Neural progenitor cell (in vitro differentiated cells): ENCODE results near the gene FIBCD1. TPM values are rescaled to one million over a fixed set of nuclear protein-coding genes. Genes with fewer than 3 reads are reported as not detected.

ENCODE experiments used
- DNase-seq: peaks from one replicate; pipeline ENCODE4 v3.0.0-alpha.2; 2016; ENCODE audit warnings: low spot score
- H2AFZ ChIP-seq: fragments of 200-600 bp; sonication (generic); replicated peaks from 2 replicates; pipeline ENCODE4 v1.6.1; 2016; ENCODE audit warnings: antibody characterized with exemption
- H3F3A ChIP-seq: fragments of 200-600 bp; sonication (generic); 2 replicates; pipeline ENCODE4 v1.6.1; 2016; ENCODE audit warnings: antibody characterized with exemption, low read depth
- H3K27ac ChIP-seq: fragments of 200-600 bp; sonication (generic); 2 replicates; pipeline ENCODE4 v1.5.1; 2016; ENCODE audit warnings: mild to moderate bottlenecking
- H3K27me3 ChIP-seq: fragments of 200-600 bp; sonication (generic); 2 replicates; pipeline ENCODE4 v1.6.1; 2016; ENCODE audit warnings: mild to moderate bottlenecking, moderate library complexity
- H3K36me3 ChIP-seq: fragments of 200-600 bp; sonication (generic); 2 replicates; pipeline ENCODE4 v1.5.1; 2016
- H3K4me1 ChIP-seq: fragments of 200-600 bp; sonication (generic); 2 replicates; pipeline ENCODE4 v1.6.1; 2016; ENCODE audit warnings: mixed run types
- H3K4me2 ChIP-seq: fragments of 200-600 bp; sonication (generic); 2 replicates; pipeline ENCODE4 v1.6.1; 2016
- H3K4me3 ChIP-seq: fragments of 200-600 bp; sonication (generic); 2 replicates; pipeline ENCODE4 v1.5.1; 2016
- H3K79me2 ChIP-seq: fragments of 200-600 bp; sonication (generic); 2 replicates; pipeline ENCODE4 v1.6.1; 2016; ENCODE audit warnings: low read depth
- H3K9ac ChIP-seq: fragments of 200-600 bp; sonication (generic); 2 replicates; pipeline ENCODE4 v1.6.1; 2016
- H3K9me3 ChIP-seq: fragments of 200-600 bp; sonication (generic); 2 replicates; pipeline ENCODE4 v1.5.1; 2016; ENCODE audit warnings: low read depth
- H4K20me1 ChIP-seq: fragments of 200-600 bp; sonication (generic); 2 replicates; pipeline ENCODE4 v1.6.1; 2016; ENCODE audit warnings: low read depth
- H3K27ac Mint-ChIP-seq: 3 replicates; pipeline ENCODE4 v1.8.0; 2021; ENCODE audit warnings: mixed read lengths
- H3K27me3 Mint-ChIP-seq: 2 replicates; pipeline ENCODE4 v1.8.0; 2022; ENCODE audit warnings: low read depth, mild to moderate bottlenecking, inconsistent platforms, moderate library complexity, mixed read lengths; ENCODE audit not compliant: insufficient read depth
- H3K36me3 Mint-ChIP-seq: 3 replicates; pipeline ENCODE4 v1.8.0; 2021; ENCODE audit warnings: mixed read lengths
- H3K4me1 Mint-ChIP-seq: 3 replicates; pipeline ENCODE4 v1.8.0; 2021; ENCODE audit warnings: mixed read lengths
- H3K4me3 Mint-ChIP-seq: 3 replicates; pipeline ENCODE4 v1.8.0; 2021; ENCODE audit warnings: mild to moderate bottlenecking, moderate library complexity, mixed read lengths
- H3K9me3 Mint-ChIP-seq: 3 replicates; pipeline ENCODE4 v1.8.0; 2020; ENCODE audit warnings: mixed read lengths
- EZH2 ChIP-seq: fragments of 200-600 bp; sonication (generic); IDR thresholded peaks from 2 replicates; pipeline ENCODE4 v1.6.1; 2017; ENCODE audit warnings: antibody characterized with exemption, mild to moderate bottlenecking, moderate library complexity
- EZH2phosphoT487 ChIP-seq: fragments of 200-600 bp; sonication (generic); IDR thresholded peaks from 2 replicates; pipeline ENCODE4 v1.6.1; 2017; ENCODE audit warnings: antibody characterized with exemption
- total RNA-seq: library from RNA; depleted of rRNA; stranded (reverse); fragments of >200 nt; gene quantifications from 2 replicates; pipeline ENCODE4 v1.2.3, GENCODE V29; 2015; ENCODE audit warnings: low replicate concordance
- TF ChIP-seq, protein P1 (sequence below): fragments of 200-600 bp; sonication (generic); IDR thresholded peaks from 2 replicates; pipeline ENCODE4 v1.5.1; 2017; ENCODE audit warnings: antibody characterized with exemption, mild to moderate bottlenecking

The FIBCD1 gene
- total RNA-seq, 1 donor from 2014 or later, result 1.8 TPM

DNA sequence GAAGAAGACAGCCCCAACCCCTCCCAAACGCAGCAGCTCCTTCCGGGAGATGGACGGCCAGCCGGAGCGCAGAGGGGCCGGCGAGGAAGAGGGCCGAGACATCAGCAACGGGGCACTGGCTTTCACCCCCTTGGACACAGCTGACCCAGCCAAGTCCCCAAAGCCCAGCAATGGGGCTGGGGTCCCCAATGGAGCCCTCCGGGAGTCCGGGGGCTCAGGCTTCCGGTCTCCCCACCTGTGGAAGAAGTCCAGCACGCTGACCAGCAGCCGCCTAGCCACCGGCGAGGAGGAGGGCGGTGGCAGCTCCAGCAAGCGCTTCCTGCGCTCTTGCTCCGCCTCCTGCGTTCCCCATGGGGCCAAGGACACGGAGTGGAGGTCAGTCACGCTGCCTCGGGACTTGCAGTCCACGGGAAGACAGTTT is 54.9 kb downstream of the FIBCD1 start:
- Histone ChIP-seq H3K27me3 (no peaks in the 10 kb centered on the region), H3K4me3 (no peak overlapping the region), H3K79me2 (no peaks in the 10 kb centered on the region), H2AFZ (no peak overlapping the region), H3K4me2 (no peak overlapping the region), H3K4me1 (no peaks in the 10 kb centered on the region), H3K9me3 (no peaks in the 10 kb centered on the region), H3F3A (peaks cover 4% of the 10 kb centered on the region), H3K9ac (no peak overlapping the region), H3K36me3 (peaks cover 4% of the 10 kb centered on the region), H4K20me1 (peaks cover 42% of the 10 kb centered on the region), H3K27ac (no peak overlapping the region)
- Mint-ChIP-seq H3K36me3 (peaks cover 35% of the 10 kb centered on the region), H3K27me3 (peaks cover 2% of the 10 kb centered on the region), H3K4me3 (no peak overlapping the region), H3K4me1 (no peaks in the 10 kb centered on the region), H3K27ac (no peak overlapping the region), H3K9me3 (no peaks in the 10 kb centered on the region)
- DNase-seq, result no peak
- TF ChIP-seq, protein P1, sequence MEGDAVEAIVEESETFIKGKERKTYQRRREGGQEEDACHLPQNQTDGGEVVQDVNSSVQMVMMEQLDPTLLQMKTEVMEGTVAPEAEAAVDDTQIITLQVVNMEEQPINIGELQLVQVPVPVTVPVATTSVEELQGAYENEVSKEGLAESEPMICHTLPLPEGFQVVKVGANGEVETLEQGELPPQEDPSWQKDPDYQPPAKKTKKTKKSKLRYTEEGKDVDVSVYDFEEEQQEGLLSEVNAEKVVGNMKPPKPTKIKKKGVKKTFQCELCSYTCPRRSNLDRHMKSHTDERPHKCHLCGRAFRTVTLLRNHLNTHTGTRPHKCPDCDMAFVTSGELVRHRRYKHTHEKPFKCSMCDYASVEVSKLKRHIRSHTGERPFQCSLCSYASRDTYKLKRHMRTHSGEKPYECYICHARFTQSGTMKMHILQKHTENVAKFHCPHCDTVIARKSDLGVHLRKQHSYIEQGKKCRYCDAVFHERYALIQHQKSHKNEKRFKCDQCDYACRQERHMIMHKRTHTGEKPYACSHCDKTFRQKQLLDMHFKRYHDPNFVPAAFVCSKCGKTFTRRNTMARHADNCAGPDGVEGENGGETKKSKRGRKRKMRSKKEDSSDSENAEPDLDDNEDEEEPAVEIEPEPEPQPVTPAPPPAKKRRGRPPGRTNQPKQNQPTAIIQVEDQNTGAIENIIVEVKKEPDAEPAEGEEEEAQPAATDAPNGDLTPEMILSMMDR, result no peak
- TF ChIP-seq EZH2 (no peak), EZH2phosphoT487 (no peak)

DNA sequence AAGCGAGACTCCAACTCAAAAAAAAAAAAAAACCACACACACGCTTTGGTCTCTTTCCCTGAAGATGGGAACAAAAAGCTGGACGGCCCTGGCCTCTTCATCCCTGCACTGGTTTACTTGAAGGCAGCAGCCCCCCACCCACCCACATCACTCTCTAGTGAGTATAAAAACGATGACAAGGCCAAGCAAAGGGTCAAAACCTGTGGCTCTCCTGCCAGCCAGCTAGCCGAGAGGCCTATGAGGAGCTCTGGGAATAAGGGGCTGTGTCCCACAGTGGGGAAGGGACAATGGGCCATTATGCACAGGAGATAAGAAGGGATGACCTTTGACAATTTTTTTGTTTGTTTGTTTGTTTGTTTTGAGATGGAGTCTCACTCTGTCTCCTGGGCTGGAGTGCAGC is 55.6 kb downstream of the FIBCD1 start:
- H3K79me2 ChIP-seq, result no peaks in the 10 kb centered on the region
- H2AFZ ChIP-seq, result no peak overlapping the region
- peaks cover 4% of the 10 kb centered on the region for H3F3A ChIP-seq
- H3K4me1 ChIP-seq, result no peaks in the 10 kb centered on the region
- no peak overlapping the region for H3K4me3 ChIP-seq
- no peak for DNase-seq
- Mint-ChIP-seq H3K4me3 (no peak overlapping the region), H3K9me3 (no peaks in the 10 kb centered on the region), H3K27ac (no peak overlapping the region), H3K4me1 (no peaks in the 10 kb centered on the region), H3K36me3 (peaks cover 37% of the 10 kb centered on the region), H3K27me3 (peaks cover 2% of the 10 kb centered on the region)
- H3K27me3 ChIP-seq, result no peaks in the 10 kb centered on the region
- no peaks in the 10 kb centered on the region for H3K9me3 ChIP-seq
- no peak overlapping the region for H3K4me2 ChIP-seq
- H3K9ac ChIP-seq, result no peak overlapping the region
- TF ChIP-seq, protein P1, result no peak
- TF ChIP-seq EZH2, result no peak
- no peak for TF ChIP-seq EZH2phosphoT487
- H4K20me1 ChIP-seq, result peaks cover 42% of the 10 kb centered on the region
- peaks cover 6% of the 10 kb centered on the region for H3K36me3 ChIP-seq
- H3K27ac ChIP-seq, result no peak overlapping the region

DNA sequence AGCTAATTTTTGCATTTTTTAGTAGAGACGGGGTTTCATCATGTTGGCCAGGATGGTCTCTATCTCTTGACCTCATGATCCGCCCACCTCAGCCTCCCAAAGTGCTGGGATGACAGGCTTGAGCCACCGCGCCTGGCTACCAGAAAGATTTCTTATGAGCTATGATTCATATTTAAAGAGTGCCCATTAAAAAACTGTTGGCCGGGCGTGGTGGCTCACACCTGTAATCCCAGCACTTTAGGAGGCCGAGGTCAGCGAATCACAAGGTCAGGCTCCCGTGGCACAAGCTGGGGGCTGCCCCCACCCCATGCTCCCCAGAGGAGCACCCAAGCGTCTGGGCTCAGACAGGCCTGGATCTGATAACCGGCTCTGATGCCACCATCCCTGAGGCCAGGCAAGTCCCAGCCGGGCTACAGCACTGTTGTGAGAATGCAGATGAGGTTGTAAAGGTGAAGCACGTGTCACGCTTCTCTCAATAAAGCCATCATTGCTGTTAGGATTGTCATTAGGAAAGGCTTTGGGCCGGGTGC is 56.3 kb downstream of the FIBCD1 start:
- no peak for TF ChIP-seq EZH2
- TF ChIP-seq, protein P1, result no peak
- H3K79me2 ChIP-seq, result no peaks in the 10 kb centered on the region
- H3K4me3 Mint-ChIP-seq, result no peak overlapping the region
- no peaks in the 10 kb centered on the region for H3K27me3 ChIP-seq
- H4K20me1 ChIP-seq, result peaks cover 42% of the 10 kb centered on the region
- H3K4me3 ChIP-seq, result no peak overlapping the region
- peaks cover 2% of the 10 kb centered on the region for H3K27me3 Mint-ChIP-seq
- H3K9me3 Mint-ChIP-seq, result no peaks in the 10 kb centered on the region
- no peak overlapping the region for H3K27ac Mint-ChIP-seq
- no peak overlapping the region for H3K4me2 ChIP-seq
- DNase-seq, result no peak
- H3K36me3 Mint-ChIP-seq, result peaks cover 34% of the 10 kb centered on the region
- H3F3A ChIP-seq, result peaks cover 4% of the 10 kb centered on the region
- no peak overlapping the region for H2AFZ ChIP-seq
- H3K9me3 ChIP-seq, result no peaks in the 10 kb centered on the region
- H3K4me1 Mint-ChIP-seq, result no peaks in the 10 kb centered on the region
- no peaks in the 10 kb centered on the region for H3K4me1 ChIP-seq
- H3K36me3 ChIP-seq, result peaks cover 6% of the 10 kb centered on the region
- no peak overlapping the region for H3K27ac ChIP-seq
- H3K9ac ChIP-seq, result no peak overlapping the region
